Skeletal muscle cell (primary cell): ENCODE results near the gene ZNF227.
"Not testable (repeated sequence)": the region's sequence is repeated elsewhere in the genome, so short reads cannot be mapped to it uniquely, and the experiment has no call there.

ENCODE experiments used
- DNase-seq: peaks from one replicate; pipeline ENCODE4 v3.0.0-alpha.2; 2010; ENCODE audit warnings: low read depth
- H3K4me3 ChIP-seq: 2 replicates; pipeline ENCODE4 v1.5.1; 2011; ENCODE audit warnings: low read depth, mild to moderate bottlenecking, control low read depth, low read length, moderate library complexity

ZNF227 gene

GRCh38 chr19:44228318-44228717, 16.0 kb downstream of the ZNF227 start:
- no peak for DNase-seq
- H3K4me3 ChIP-seq = no peak overlapping the region

- DNase-seq = no peak
- no peak overlapping the region for H3K4me3 ChIP-seq
Measured at GRCh38 chr19:44232867-44233266, 20.5 kb downstream of the ZNF227 start.

GRCh38 chr19:44236384-44236783, 24.1 kb downstream of the ZNF227 start:
- DNase-seq = no peak
- H3K4me3 ChIP-seq = no peak overlapping the region

- H3K4me3 ChIP-seq, DNase-seq: not testable (repeated sequence)
Measured at GRCh38 chr19:44252332-44252731, 40.0 kb downstream of the ZNF227 start.

GRCh38 chr19:44253392-44253791, 41.1 kb downstream of the ZNF227 start:
- DNase-seq, H3K4me3 ChIP-seq: not testable (repeated sequence)

- no peak for DNase-seq
- no peak overlapping the region for H3K4me3 ChIP-seq
Measured at GRCh38 chr19:44254496-44254895, 42.2 kb downstream of the ZNF227 start.

- H3K4me3 ChIP-seq = no peak overlapping the region
- DNase-seq = no peak
Measured at GRCh38 chr19:44255705-44256411, 43.5 kb downstream of the ZNF227 start.

GRCh38 chr19:44258136-44258535, 45.8 kb downstream of the ZNF227 start:
- no peak for DNase-seq
- no peak overlapping the region for H3K4me3 ChIP-seq

GRCh38 chr19:44258835-44259413, 46.6 kb downstream of the ZNF227 start:
- H3K4me3 ChIP-seq = no peak overlapping the region
- no peak for DNase-seq

- H3K4me3 ChIP-seq = peak overlapping the region; percentile 42
- DNase-seq = no peak
Measured at GRCh38 chr19:44260343-44260681, 48.0 kb downstream of the ZNF227 start.

GRCh38 chr19:44260695-44261446, 48.5 kb downstream of the ZNF227 start:
- no peak for DNase-seq
- no peak overlapping the region for H3K4me3 ChIP-seq

GRCh38 chr19:44277331-44277730, 65.0 kb downstream of the ZNF227 start:
- no peak overlapping the region for H3K4me3 ChIP-seq
- no peak for DNase-seq

GRCh38 chr19:44278181-44278690, 65.9 kb downstream of the ZNF227 start:
- H3K4me3 ChIP-seq = no peak overlapping the region

GRCh38 chr19:44280916-44281315, 68.6 kb downstream of the ZNF227 start:
- DNase-seq = no peak
- H3K4me3 ChIP-seq = no peak overlapping the region

More at GRCh38 chr19:44278181-44278690, 65.9 kb downstream of the ZNF227 start:
- DNase-seq = no peak

- no peak for DNase-seq
- H3K4me3 ChIP-seq = no peak overlapping the region
Measured at GRCh38 chr19:44282846-44283245, 70.5 kb downstream of the ZNF227 start.

GRCh38 chr19:44284968-44285367, 72.6 kb downstream of the ZNF227 start:
- no peak overlapping the region for H3K4me3 ChIP-seq
- no peak for DNase-seq
